NCI-H2227 (cell line): ENCODE measurements around the gene C11orf16.
"Not testable (repeated sequence)": the region's sequence is repeated elsewhere in the genome, so short reads cannot be mapped to it uniquely, and the experiment has no call there.

Source experiments
- DNase-seq: peaks from one replicate; lab custom pipeline; 2025; ENCODE audit not compliant: unreplicated experiment; lab: John Stamatoyannopoulos, UW

C11orf16 gene

GRCh38 chr11:8899119-8899753, 33.5 kb downstream of the C11orf16 start:
- DNase-seq: no peak

GRCh38 chr11:8891185-8891584, 41.6 kb downstream of the C11orf16 start:
- not testable (repeated sequence) for DNase-seq

GRCh38 chr11:8886322-8886721, 46.4 kb downstream of the C11orf16 start:
- DNase-seq: no peak

- not testable (repeated sequence) for DNase-seq
These were observed 51.2 kb downstream of the C11orf16 start for GRCh38 chr11:8881585-8881984.

GRCh38 chr11:8878771-8879170, 54.0 kb downstream of the C11orf16 start:
- DNase-seq: no peak

GRCh38 chr11:8873741-8874405, 58.9 kb downstream of the C11orf16 start:
- DNase-seq: no peak

- DNase-seq: no peak
These were observed 60.8 kb downstream of the C11orf16 start for GRCh38 chr11:8871962-8872361.

GRCh38 chr11:8871171-8871775, 61.5 kb downstream of the C11orf16 start:
- DNase-seq: peak; percentile 84

GRCh38 chr11:8870411-8871170, 62.2 kb downstream of the C11orf16 start:
- peak; percentile 81 for DNase-seq
